SK-MEL-5 (cell line): ENCODE results near the gene BCAR3. TPM values are rescaled to one million over a fixed set of nuclear protein-coding genes. Genes with fewer than 3 reads are reported as not detected.
A peak's percentile ranks its signal among the peaks of the same experiment; 100 is the strongest.

Experiments used
- DNase-seq: peaks from one replicate; pipeline ENCODE4 v3.0.0-alpha.2; 2016; ENCODE audit warnings: low read depth, low spot score
- in situ Hi-C: cut with HindIII; loops from 2 replicates; pipeline ENCODE4 v1.10.0; 2016; ENCODE audit warnings: low sequenced_read_pairs, high pct_unique_total_duplicates, low pct_unique_long_range_greater_than_20kb
- total RNA-seq: library from RNA; depleted of rRNA; stranded (reverse); fragments of >200 nt; shearing (Covaris generic); gene quantifications from 2 replicates; pipeline ENCODE4 v1.2.3, GENCODE V29; 2014

The BCAR3 gene
- total RNA-seq, 1 experiment from 2014 or later, result 34.5 TPM

DNA sequence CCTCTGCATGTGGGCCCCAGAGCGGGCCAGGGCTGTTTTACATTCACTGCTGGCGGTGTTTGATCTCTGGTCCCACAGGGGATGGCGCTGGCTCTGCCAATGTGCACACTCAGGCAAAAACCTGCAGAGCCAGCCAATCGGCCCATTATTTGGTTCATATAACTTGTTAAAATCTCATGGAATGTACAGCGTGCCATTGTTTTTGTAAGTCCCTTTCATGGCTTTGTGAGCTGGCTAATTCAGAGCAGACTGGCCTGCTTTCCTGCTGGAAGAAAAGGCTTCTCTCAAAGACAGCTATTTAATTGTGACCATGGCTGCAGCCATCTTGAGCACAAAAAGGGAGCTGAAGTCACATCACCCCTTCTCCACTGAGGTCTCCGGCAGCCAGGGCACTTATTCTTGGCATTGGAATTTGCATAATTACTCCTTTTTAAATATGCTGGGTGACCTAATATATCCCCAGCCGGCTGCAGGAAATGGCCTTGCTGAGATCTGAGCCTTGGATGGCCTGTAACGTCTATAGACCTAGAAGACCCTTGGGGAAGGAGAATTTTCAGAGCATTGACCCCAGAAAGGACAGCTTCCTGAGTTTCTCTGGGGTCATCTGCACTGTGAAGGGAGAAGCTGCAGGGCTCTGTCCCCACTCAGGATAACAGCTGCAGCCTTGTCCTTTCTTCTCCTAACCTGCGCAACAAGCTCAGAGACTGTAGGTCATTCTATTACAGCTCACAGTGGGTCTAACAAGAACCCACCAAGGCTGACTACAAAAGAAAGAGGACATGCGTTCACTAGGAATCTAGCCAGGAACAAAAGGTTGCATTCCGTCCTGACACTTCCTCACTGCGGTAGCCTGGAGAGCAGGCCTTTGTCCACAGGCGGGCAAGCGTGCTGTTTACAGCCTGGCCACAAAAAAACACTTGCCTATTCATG lies 45.8 kb downstream of the BCAR3 start:
- in situ Hi-C loops, result no loop called here
- no peak for DNase-seq

DNA sequence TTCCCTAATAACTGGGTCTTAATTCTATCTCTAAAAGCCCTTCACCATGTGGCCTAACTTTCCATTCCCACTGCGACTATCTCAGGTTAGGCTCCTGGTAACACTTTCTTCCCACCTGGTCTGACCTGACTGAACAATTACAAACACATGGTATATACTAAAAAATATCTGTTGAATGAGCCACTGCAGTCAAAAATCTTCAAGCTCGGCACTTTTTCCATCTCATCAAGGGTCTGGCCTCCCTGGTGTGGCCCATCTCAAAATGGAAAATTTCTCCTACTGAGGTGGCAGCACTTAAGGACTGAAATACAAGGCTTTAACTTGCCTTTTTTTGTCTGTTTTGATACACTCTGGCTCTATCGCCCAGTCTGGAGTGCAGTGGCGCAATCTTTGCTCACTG lies 48.3 kb downstream of the BCAR3 start:
- no peak for DNase-seq
- in situ Hi-C loops, result no loop called here

DNA sequence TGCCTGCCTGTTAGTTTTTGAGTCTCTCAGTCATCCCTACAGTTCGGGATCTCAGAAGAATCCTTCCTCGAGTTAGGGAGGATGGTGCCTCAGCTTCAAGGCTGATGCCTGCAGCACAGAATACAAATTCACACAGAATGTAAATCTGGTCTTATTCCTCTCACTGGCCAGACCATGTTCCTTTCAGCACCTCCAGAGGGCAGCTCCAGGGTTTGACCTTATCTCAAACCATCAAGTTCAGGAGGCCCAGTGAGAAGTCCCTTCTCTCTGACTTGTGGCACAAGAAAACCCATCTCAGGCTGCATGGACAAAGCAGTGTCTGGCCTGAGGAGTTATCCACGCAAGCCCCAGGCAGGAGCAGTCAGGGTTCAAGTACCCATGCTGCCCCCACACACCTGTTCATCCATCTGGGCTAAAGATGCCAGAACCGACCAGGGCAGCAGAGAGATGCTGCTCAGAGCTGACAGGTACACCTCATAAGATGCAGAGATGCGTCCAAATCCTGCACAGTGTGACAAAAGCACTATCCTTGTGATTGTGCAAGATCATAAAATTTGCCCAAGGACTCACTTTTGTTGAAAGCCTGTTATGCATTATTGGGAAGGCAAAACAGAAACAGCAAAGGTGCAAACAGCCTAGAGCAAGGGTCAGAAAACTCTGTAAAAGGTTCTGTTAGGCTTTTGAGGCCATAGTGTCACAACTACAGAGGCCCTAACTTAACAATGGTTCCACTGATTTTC lies 49.8 kb downstream of the BCAR3 start:
- in situ Hi-C loops, result no loop called here
- peak; percentile 61 for DNase-seq

DNA sequence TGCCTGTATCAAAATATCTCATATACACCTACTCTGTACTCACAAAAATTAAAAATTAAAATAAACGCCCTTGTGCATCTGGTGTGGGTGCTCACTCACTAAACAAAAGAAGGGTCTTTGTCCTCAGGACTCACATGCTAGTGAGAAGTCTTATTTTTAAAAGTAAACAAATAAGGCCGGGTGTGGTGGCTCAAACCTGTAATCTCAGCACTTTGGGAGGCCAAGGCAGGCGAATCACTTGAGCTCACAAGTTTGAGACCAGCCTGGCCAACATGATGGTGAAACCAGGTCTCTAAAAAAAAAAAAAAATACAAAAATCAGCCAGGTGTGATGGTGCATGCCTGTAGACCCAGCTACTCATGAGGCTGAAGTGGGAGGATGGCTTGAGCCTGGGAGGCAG lies 51.5 kb downstream of the BCAR3 start:
- in situ Hi-C loops, result no loop called here
- DNase-seq, result no peak

DNA sequence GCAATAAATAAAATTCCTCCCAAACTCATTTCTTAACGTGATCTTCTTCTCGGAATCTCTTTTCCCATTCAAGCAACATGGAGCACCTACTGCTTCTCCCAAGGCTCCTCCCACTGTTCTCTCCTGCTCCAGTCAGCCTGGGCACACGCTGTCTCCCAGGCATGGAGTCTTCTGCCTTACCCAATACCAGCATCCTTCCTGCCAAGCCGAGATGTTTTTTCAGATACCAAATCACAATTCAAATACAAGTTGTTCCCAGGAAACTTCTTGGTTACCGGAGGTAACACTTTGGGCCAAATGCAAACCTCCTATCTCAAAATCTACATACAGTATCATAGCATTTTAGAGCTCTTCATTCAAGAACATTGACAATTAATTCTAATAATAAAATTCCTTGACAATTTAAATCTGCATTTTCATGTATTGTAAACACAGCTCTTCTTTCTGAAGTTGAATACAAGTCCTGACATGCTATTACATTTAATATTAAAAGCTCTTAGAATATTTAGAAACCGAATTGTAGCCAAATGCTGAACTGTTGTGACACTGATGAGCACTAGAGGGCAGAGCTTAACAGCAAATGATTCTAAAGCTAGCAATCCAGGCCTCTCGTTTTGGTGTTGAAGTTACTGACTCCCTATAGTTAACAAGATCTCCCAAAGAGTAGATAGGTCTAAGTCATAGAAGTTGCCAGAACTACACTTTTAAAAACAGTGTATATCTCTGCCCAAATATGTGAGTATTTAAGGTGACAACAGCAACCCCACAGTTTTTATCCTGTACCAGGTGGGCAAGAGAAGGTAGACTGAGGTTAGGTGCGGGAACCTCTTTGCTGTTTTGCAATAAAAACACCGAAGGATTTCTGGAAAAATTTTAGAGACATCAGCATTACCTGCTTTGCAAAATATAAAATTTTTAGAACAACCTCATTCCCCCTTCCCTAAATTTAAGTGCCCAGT lies 52.3 kb downstream of the BCAR3 start:
- peak; percentile 80 for DNase-seq
- in situ Hi-C loops, result no loop called here

DNA sequence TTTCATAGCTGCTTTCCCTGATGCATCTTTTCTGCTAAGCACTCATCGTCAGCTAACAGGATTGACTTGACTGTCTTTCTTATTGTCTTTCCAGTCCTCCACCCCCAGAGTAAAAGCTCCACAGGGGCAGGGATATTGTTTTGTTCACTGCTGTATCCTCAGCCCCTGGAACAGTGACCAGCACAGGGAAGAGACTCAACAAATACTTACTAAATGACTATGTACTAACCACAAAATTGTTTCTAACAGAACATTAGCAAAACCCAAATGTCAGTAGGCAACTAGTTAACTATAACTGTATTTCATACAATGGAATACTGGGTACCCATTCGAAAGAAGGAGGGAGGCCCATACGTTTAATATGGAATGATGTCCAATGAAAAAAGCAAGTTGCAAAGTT lies 53.0 kb downstream of the BCAR3 start:
- DNase-seq, result no peak

DNA sequence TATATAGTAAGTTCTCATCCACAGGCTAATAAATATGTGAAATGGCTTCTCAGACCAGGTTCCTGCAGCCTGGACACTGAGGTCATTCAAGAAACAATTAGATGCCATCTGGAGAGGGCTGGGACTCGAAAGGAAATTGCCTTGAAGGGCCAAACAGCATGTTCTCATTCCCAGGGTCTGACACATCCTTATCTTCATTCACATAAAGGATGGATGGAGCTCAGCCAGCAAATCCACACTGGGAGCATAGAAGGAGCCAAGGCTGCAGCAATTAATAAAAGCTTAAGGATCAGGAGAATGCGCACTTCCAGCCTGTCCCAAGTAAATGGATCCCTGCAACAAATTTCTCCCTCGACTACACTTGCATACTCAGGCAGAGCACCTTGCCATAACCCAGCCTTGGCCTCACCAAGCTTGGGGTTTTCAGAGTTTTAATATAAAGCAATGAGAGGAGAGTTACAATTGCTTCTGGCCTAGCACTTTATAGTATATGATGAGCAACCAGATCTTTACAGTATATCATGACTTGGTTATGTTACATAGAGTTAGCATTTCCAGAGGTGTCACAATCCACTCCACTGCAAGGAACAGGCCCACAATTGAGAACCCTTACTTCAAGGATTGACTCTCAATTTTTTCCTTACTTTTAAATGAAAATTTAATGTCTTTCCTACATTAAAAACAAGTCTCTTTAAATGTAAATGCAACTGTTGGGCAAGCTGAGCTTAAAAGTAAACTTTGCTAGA lies 55.9 kb downstream of the BCAR3 start:
- in situ Hi-C loops, result no loop called here
- peak; percentile 92 for DNase-seq

More for the DNA sequence above, 53.0 kb downstream of the BCAR3 start:
- in situ Hi-C loops, result no loop called here

DNA sequence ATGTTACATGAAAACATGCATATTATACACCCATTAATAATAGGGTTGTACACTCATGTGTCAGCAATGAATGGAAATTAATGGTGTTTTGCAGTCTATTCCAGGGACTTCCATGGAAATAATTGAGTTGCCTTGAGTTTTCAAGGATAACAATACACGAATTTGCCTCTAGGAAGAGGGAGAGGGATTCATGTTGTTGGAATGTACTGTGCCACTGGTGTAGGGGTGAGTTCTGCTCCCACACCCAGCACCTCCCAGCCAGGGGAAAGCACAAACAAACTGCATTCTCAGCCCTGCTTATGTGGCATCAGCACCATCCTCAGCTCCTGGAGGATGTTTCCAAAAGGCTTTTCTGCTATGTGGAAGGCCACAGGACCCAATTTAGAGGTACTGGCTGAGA lies 57.8 kb downstream of the BCAR3 start:
- in situ Hi-C loops, result no loop called here
- no peak for DNase-seq

DNA sequence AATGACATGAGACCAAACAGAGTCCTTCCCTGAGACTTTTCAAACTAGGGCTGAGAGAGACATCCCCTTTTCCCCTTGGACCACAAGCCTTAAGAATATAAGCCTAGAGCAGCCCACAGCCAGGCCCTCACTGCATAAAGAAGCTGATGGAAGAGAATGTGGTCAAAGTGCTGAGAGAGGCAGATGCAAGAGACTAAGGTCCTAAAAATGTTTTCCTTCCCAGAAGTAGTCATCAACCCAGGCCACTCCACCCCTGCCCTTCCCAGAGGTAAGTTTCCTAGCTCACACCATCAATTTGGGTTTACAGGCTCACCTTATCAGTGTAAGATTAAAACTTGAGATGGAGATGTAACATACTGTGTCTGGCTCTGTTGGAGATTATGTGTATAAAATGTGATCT lies 58.2 kb downstream of the BCAR3 start:
- in situ Hi-C loops, result no loop called here
- no peak for DNase-seq

DNA sequence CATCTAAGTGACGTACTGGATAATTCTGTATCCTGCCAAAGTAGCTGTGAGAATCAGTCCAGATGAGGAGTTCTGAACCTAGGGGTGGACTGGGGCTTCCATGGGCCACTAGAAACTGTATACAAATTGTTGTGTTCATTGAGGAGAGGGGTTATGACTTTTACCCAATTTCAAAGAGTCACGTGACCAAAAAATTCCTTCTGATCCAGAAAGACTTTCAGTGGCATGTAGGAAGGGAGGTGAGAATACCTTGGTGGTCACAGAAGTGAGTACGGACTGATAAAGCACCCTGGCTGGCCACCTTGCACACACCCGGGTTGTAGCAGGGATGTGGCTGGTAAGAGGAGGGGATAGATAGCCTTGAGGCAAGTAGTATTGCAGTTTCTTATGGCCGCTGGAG lies 60.4 kb downstream of the BCAR3 start:
- no peak for DNase-seq
- in situ Hi-C loops, result no loop called here

DNA sequence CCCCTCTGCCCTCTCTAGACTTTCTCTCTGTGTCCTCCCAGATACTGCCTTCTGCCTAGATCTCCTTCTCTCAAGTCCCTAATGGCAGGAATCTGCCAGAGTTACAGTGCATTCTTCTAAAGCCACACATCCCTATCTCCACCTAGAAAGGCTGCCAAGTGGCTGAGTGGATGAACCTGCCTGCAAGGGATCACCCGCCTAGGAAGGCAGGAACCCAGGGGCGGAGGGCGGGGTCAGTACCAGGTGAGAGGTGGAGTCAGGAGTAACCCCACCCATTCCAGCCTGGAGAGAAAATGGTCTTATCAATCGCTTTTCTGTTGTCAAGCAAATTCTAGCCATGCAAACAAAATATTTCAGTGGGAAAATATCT lies 60.8 kb downstream of the BCAR3 start:
- in situ Hi-C loops, result no loop called here
- no peak for DNase-seq

DNA sequence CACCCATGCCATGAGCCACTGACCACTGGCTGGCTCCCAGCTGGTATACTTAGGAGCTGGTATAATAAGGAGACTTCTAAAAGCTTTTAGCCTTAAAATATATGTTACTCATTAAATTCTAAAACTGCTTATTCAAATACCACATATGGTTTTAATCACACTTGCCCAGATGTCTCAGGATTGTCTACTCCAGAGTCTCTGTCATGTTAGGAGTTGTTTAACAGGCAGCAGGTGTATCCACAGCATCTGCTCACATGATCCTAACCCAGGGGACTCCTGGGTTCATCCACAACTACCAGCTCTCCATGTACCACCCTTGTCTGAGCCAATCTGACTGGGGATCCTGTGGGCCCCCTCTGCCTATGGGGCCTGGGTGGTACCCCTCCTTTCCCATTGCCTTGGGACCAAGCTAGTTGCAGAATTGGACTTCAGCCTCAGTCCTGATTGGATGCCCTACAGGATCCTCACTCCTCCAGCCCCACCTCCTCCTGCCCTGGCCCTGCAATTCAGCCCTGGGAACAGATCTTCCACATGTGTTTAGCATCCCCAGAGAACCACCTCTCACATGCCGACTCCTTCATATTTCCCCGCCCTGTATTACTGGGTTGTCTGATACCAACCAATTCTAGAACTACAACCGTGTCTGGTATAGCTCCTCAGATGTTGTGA lies 61.3 kb downstream of the BCAR3 start:
- in situ Hi-C loops, result no loop called here

DNA sequence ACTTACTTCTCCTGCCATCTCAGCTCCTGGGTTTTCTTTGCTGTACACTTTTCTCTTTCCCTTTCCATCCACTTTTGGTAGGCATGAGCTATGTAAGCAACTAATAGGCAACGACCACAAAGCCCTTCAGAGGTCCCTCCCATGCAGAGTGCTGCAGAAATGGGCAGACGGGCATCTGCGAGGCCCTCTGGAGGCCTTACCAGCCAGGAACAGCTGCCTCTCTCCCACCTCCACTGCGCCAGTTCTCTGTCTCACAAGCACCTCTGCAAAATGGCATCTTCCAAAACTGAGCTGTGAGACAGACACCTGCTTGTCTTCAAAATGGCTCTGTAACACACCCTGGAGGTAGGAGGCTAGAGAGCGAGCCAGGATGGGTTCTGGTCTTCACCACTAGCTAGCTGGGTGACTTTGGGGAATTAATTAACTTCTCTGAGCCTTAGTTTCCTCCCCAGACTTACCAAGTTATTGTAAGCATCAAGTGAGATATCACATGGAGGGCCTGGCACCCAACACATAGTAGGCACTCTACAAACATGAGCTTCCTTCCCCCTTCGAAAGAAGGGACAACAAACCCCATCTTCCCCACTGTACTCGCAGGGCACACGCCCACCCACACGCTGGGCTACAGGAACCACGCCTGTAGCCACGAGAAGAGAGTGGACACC lies 62.0 kb downstream of the BCAR3 start:
- DNase-seq, result peak; percentile 56
- in situ Hi-C loops, result no loop called here

More for the DNA sequence above, 61.3 kb downstream of the BCAR3 start:
- DNase-seq, result no peak

DNA sequence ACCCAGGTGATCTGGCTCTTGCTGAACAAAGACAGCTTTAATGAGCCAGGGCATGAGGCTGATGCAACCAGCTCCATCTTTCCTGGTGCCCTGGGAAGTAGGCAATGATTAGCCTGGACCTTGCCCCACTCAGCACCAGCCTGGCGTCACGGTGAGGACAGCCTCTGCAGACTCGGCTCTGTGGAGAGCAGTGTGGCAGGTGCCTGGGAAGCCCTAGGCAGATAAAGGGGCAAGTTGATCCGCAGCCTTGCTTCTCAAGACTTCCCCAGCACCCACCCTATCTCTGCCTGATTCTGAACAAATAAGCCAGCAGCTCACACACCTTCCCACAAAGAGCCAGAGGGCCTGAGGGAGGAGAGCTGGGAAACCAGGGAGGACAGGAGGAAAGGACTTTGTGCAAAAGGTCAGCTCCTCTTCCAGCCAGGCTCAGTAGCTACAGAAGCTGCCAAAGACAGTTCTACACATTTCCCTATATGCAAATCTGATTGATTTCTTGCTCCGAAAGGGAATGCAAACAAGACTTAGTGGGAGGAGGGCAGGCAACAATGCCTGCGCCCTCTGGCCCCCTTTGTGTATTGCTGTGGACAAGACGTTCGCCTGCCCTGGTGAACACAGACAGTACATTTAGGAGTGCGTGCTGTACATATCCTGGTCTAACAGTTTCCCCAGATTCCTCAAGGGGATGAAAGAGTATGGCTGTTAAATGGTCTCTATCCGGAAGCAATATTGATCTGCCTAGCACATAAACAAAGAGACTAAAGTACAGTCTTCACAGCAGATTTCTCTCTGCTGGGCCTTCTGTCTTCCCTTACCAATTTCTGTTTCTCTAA lies 63.8 kb downstream of the BCAR3 start:
- in situ Hi-C loops, result no loop called here
- peak; percentile 79 for DNase-seq

DNA sequence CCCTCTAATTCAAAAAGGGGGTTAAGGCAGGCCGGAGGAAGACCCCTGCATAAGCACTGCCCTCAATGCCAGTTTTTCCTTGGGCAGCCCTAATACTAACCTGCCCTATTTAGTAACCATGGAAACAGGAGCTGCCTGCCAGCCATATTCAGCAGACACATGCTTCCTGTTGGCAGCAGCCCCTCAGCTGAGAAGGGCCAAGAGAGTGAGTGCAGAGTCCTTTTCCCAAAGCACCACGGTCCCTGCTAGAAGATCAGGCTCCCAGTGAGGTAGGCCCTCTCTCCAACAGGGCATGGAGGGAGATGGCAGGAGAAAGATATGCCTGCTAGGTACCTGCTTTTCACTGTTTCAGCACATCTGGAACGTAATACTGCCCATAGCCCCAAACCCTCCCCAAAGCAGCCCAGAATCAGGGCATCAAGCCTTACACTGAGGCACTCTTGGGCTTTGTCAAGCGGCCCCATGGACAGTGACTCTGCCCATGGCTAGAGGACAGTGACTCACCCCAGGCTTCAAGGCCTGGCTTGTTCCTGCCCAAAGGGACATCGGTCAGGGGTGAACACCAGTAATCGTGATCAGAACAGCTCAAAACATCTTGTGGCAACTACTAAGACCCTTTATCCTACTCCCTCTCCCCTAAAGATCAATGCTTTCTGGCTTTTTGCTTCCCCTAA lies 64.5 kb downstream of the BCAR3 start:
- no peak for DNase-seq
- in situ Hi-C loops, result no loop called here
